Ureter (tissue), 1 donor: ENCODE data around the gene KLHDC3. TPM values are rescaled to one million over a fixed set of nuclear protein-coding genes. Genes with fewer than 3 reads are reported as not detected.
"Not testable (repeated sequence)": the region's sequence is repeated elsewhere in the genome, so short reads cannot be mapped to it uniquely, and the experiment has no call there.

Experiments
- DNase-seq: peaks from one replicate; pipeline ENCODE4 v3.0.0-alpha.2; 2020; ENCODE audit warnings: low spot score
- total RNA-seq: library from RNA; stranded (reverse); gene quantifications from one replicate; pipeline ENCODE4 v1.2.4, GENCODE V29; 2023
- donor health status: DM: yes; HTN: yes; CAD: no.

KLHDC3 gene
- total RNA-seq, 1 donor from 2014 or later = 40.3 TPM

GRCh38 chr6:42988486-42989020 lies 25.5 kb upstream of the KLHDC3 start:
- DNase-seq = no peak

GRCh38 chr6:42989923-42990322 lies 24.1 kb upstream of the KLHDC3 start:
- no peak for DNase-seq

- DNase-seq = no peak
Measured at GRCh38 chr6:42993445-42993844, 20.6 kb upstream of the KLHDC3 start.

- no peak for DNase-seq
Measured at GRCh38 chr6:42996513-42996912, 17.5 kb upstream of the KLHDC3 start.

GRCh38 chr6:42998205-42998604 lies 15.8 kb upstream of the KLHDC3 start:
- not testable (repeated sequence) for DNase-seq

GRCh38 chr6:43001843-43002242 lies 12.2 kb upstream of the KLHDC3 start:
- no peak for DNase-seq

GRCh38 chr6:43005844-43006243 lies 8.2 kb upstream of the KLHDC3 start:
- no peak for DNase-seq

GRCh38 chr6:43006251-43006650 lies 7.8 kb upstream of the KLHDC3 start:
- DNase-seq = no peak

- no peak for DNase-seq
Measured at GRCh38 chr6:43007126-43007525, 6.9 kb upstream of the KLHDC3 start.

- no peak for DNase-seq
Measured at GRCh38 chr6:43009124-43009523, 4.9 kb upstream of the KLHDC3 start.

- DNase-seq = no peak
Measured at GRCh38 chr6:43011207-43011606, 2.8 kb upstream of the KLHDC3 start.

- DNase-seq = no peak
Measured at GRCh38 chr6:43012364-43012763, 1.7 kb upstream of the KLHDC3 start.

- DNase-seq = no peak
Measured at GRCh38 chr6:43013097-43013842, 779 bp upstream of the KLHDC3 start.

GRCh38 chr6:43014434-43014909 lies 423 bp downstream of the KLHDC3 start:
- DNase-seq = no peak

- DNase-seq = no peak
Measured at GRCh38 chr6:43016176-43016942, 2.3 kb downstream of the KLHDC3 start.

GRCh38 chr6:43016943-43017334 lies 2.9 kb downstream of the KLHDC3 start:
- no peak for DNase-seq

- no peak for DNase-seq
Measured at GRCh38 chr6:43019152-43019551, 5.1 kb downstream of the KLHDC3 start.

GRCh38 chr6:43020052-43020705 lies 6.1 kb downstream of the KLHDC3 start:
- no peak for DNase-seq

- no peak for DNase-seq
Measured at GRCh38 chr6:43020847-43021246, 6.8 kb downstream of the KLHDC3 start.

GRCh38 chr6:43021270-43022047 lies 7.4 kb downstream of the KLHDC3 start, which contains the start of gene RRP36:
TSS of gene RRP36 (plus strand) at chr6:43021623. CDS start at chr6:43021655, 32 bp downstream.
- peak; percentile 79 for DNase-seq

- no peak for DNase-seq
Measured at GRCh38 chr6:43024436-43024835, 10.4 kb downstream of the KLHDC3 start.
